NCI-H524 (cell line): ENCODE data around the gene LZTS2.

Source experiments
- DNase-seq, 2 experiments: peaks; one replicate each; lab custom pipeline; 2025; lab: John Stamatoyannopoulos, UW

LZTS2 gene

DNA sequence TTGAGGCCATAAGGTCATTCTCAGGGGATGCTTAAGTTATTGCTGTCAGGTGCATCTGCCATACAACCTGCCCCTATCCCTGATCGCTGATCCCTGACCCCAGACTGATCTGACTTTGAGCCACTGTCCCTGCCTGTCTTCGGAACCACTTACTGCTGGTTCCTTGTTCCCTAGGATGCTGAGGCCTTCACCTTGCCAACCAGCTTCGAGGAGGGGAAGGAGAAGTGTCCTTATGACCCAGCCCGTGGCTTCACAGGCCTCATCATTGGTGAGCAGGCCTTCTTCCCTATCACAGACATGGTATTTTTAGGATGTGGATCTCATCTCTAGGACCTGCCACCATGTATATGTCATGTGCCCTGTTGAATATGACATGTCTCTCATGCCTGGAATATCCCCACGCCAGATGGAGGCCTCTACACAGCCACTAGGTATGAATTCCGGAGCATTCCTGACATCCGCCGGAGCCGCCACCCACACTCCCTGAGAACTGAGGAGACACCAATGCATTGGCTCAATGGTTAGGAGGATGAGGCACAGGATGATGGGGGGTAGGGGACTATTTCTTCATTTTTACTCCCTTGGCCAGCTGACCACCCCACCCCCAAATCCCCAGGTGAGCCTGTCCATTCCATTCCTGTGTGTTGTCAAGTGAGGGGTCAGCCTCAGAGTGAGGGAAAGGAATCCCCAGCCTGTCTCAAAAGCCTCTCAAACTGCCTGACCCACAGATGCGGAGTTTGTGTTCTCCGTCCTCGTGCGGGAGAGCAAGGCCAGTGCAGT, 21.3 kb upstream of the LZTS2 start:
- no peak for DNase-seq

DNA sequence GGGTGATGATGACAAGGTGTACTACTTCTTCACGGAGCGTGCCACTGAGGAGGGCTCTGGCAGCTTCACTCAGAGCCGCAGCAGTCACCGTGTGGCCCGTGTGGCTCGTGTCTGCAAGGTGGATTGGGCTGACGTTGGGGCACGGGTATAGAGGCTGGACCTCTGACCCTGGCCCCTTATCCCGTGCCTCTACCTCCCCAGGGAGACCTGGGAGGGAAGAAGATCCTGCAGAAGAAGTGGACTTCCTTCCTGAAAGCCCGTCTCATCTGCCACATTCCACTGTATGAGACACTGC, 20.8 kb upstream of the LZTS2 start:
- no peak for DNase-seq

DNA sequence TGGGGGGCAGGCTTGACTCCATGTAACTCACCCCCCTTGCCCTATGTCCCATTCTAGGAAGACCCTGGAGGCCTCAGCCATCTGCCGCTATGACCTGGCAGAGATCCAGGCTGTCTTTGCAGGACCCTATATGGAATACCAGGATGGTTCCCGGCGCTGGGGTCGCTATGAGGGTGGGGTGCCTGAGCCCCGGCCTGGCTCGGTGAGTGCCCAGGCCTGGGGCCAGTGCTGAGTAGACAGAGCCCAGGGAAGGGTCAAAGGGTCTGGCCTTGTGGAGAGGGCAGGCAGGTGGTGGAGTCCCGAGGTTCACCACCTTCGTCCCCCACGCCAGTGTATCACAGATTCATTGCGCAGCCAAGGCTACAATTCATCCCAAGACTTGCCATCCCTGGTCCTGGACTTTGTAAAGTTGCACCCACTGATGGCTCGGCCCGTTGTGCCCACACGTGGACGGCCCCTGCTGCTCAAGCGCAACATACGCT, 19.8 kb upstream of the LZTS2 start:
- DNase-seq = no peak

DNA sequence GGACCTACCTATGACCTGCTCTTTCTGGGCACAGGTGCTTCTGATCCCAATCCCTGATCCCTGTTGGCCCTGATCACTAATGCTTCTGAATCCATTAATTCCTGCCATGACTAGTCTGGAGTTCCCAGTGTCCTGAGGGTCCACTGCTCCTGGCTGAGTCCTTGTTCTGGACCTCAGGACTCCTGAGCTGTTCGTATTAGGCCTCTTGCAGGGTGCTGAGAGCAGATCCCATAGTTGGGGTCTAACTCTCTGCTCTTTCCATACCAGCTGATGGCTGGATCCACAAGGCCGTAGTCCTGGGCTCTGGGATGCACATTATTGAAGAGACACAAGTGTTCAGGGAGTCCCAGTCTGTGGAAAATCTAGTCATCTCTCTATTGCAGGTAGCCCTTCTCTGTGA, 19.3 kb upstream of the LZTS2 start:
- DNase-seq = no peak

DNA sequence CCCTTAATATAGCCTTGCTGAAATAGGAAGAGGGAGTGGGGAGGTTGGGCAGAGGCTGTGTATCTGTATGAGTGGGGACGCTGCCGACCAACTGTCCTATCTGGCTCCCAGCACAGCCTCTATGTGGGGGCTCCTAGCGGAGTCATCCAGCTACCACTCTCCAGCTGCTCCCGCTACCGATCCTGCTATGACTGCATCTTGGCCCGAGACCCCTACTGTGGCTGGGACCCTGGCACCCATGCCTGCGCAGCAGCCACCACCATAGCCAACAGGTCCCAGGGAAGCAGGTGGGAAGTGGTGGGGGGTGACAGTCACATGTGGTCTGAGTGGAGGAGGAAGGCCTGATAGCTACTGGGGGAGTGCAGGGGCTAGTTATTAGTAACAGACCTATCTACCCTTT, 18.9 kb upstream of the LZTS2 start:
- no peak for DNase-seq

DNA sequence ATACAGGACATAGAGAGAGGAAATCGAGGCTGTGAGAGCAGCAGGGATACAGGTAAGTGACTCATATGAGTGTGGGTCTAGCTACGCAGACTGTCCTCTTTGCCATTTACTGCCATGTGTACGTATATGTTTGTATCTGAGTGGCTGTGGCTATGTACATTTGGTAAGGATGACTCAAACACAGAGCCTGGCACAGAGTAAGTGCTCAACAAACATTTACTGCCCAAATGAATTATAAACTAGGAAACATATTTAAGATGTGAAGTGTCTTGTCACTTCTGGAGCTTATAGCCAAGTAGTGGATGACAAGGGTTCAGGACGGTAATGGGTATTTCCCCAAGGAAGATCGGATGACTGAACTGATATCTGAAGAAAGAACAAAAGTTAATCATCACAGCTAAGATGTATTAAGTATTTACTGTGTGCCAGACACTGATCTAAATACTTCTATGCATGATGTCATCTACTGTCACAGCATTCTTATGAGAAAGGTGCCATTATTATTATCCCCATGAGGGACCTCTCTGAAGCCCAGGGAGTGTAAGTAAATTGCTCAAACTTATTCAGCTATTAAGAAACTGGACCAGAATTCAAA, 18.3 kb upstream of the LZTS2 start:
- no peak for DNase-seq

DNA sequence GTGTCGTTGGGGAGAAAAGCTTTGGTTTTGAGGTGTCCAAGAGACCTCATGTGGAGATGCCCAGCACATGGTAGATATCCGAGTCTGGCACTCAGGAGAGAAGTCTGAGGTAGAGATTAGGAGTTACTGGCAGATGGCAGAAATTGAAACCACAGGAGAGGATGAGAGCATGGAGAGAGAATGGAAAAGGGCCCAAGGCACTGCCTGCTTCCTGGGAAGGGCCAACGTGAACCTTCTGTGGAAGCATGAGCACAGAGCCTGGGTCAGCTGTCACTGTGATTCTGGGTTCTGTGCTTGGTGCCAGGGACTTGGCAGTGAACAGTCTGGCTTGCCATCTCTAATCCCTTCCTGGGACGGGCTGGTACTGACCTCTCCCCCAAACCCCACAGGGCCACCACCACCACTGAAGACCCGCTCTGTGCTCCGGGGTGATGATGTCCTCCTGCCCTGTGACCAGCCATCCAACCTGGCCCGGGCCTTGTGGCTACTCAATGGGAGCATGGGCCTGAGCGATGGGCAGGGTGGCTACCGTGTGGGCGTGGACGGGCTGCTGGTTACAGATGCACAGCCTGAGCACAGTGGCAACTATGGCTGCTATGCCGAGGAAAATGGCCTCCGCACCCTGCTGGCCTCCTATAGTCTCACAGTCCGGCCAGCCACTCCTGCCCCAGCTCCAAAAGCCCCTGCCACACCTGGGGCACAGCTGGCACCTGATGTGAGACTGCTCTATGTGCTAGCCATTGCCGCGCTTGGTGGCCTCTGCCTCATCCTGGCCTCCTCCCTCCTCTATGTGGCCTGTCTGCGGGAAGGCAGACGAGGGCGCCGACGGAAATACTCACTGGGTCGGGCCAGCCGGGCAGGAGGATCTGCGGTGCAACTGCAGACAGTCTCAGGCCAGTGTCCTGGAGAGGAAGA, 16.4 kb upstream of the LZTS2 start:
- peak in 1 of 2 experiments; percentile 48 for DNase-seq

DNA sequence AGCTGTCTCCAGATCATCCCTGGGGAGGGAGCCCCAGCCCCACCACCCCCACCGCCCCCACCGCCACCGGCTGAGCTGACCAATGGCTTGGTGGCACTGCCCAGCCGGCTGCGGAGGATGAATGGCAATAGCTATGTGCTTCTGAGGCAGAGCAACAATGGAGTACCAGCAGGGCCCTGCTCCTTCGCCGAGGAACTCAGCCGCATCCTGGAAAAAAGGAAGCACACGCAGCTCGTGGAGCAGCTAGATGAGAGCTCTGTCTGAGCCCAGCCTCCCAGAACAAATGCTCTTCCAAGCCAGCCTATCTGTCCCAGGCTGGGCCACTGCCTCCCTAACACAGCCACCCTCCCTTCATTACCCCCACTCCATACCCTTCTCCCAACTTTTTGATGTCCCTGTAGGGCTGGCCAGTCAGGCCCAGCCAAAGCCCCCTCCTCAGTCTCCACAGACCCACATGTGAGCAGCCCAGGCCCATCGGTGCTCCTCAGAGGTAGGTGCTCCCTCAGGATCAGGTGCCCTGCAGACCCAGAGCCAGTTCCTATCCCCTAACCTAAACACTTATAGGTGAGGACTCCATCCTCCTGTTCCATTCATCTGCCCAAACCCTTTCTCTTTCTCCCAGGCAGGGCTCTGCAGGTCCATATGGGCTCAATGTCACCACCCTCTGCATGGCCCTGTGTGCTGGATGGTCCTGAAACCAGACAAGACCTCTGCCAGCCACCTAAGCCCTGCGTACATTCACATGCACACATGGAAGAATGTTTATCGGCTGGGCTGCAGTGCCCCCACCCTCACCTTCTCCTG, 15.5 kb upstream of the LZTS2 start:
- no peak for DNase-seq

DNA sequence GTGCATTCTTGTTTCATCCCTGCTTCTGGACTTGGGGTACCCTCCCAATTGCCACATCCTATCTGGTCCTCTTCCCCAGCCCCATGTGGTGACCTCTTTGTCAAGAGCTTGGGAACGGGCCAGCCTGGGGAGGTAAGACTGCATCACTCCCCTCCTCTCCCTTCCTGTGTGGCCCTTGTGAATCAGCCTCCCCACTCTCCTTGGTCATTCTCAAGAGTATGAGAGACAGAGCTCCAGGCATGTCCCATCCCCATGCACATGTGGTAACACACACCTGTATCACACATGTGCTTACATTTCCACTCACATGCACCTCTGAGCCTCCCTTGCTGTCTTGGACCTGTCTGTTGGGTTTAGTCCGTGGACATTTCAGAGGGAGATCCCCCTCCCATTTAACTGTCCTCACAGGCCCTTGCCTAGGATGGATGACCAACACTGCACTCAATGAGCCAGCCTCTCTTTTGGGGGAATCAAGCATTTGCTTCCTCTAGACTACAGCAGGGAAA, 14.9 kb upstream of the LZTS2 start:
- no peak for DNase-seq

DNA sequence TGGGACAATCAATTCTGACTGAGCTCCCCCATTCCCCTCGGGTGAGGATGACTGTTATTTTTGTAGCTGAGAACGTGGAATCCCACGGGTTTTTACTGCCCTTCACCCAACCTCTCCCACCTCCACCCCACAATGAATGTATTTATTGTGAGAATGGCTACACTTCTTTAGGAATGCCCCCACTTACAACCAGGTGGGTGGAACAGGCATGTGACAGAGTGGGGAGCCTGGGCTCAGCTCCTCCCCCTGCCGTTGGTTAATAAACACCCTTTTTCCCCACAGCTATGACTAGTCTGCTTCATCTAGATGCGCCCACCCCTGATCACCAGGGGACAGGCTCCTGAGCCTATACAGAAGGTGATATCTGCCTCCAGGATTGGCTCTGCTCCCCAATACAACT, 14.3 kb upstream of the LZTS2 start:
- no peak for DNase-seq

DNA sequence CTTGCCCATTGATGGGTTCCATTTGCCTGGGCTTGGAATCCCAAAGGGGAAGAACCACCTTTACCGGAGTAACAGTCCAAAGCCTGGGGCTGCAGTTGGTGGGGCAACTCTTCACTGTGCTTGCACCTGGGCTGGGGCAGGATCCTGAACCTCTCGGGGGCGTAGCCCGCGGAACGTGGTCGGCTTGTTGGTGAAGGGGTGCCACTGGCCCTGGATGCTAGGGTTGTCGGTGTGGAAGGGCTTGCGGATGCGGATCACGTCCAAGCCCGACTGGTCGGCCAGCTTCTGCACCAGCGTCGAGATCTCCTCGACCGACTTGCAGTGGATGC, 13.0 kb upstream of the LZTS2 start:
- DNase-seq = no peak

DNA sequence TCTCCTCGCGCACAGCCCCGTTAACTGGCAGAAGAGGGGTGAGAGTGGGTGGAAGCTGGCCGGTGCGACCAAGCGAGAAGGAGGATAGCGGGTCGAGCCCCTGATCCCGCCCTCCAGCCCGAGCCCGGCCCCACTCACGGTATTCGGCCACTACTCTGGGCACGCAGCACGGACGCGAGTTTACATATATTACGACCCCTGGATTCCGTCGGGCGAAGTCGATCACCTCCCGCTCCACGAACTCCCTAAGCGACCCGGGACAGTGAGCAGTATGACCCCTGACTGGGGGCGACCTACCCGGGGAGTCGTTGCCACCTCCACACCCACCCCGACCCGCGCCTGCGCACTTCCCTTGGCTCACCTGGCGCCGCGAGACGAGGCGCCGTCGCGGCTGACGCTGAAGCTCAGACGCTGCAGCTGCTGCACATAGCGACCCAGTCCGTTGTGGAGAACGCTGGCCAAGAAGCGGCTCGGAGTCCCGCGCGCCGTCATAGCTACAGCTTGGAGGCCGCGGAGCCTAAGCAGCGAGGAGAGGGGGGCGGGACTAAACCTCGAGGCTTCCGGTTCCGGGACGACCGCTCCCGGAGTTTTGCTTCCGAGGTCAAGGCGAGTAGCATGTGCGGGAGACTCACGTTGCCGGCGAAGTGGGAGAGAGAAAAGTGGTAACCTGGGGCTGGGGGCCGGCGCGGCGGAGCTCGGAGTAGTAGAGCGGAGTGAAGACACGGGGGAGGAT, 12.5 kb upstream of the LZTS2 start, which contains the start of the genes MRPL43 and TWNK:
TSS of gene MRPL43 (minus strand) at position 546 of the 733 bp plus-strand sequence. CDS start at position 492, 54 bp downstream.
TSS of gene TWNK (plus strand) at position 592 of the 733 bp plus-strand sequence. CDS start 668 bp downstream, outside the sequence.
- peak in 1 of 2 experiments; percentile 53 for DNase-seq

DNA sequence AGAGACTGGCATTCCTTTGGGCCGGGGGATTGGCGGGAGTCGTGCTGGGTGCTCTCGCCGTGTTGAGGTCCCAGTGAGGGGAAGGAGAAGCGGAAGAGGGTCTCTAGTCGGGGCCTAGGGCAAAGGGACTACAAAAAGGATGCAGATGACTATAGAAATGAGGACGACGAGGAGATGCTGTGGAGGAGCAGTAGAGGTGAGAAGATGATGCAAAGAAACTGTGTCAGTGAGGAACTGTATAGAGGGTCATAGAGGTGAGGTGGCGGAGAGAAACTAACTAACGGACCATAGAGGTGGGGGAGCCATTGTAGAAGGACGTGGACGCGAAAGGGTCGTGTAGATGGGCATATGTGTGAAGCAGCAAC, 11.9 kb upstream of the LZTS2 start:
- DNase-seq = no peak

DNA sequence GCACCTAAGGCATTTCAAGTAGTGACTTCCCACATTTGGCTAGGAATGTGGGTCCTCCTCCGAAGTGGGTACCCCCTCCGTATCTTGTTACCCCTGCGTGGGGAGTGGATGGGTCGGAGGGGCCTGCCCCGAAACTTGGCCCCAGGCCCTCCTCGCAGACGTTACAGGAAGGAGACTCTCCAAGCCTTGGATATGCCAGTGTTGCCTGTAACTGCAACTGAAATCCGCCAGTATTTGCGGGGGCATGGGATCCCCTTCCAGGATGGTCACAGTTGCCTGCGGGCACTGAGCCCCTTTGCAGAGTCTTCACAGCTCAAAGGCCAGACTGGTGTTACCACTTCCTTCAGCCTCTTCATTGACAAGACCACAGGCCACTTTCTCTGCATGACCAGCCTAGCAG, 11.4 kb upstream of the LZTS2 start:
- DNase-seq = no peak

DNA sequence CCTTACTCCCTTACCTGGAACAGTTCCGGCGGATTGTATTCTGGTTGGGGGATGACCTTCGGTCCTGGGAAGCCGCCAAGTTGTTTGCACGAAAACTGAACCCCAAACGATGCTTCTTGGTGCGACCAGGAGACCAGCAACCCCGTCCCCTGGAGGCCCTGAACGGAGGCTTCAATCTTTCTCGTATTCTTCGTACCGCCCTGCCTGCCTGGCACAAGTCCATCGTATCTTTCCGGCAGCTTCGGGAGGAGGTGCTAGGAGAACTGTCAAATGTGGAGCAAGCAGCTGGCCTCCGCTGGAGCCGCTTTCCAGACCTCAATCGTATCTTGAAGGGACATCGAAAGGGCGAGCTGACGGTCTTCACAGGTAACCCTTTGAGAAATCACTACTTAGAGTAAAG, 10.5 kb upstream of the LZTS2 start:
- no peak for DNase-seq

DNA sequence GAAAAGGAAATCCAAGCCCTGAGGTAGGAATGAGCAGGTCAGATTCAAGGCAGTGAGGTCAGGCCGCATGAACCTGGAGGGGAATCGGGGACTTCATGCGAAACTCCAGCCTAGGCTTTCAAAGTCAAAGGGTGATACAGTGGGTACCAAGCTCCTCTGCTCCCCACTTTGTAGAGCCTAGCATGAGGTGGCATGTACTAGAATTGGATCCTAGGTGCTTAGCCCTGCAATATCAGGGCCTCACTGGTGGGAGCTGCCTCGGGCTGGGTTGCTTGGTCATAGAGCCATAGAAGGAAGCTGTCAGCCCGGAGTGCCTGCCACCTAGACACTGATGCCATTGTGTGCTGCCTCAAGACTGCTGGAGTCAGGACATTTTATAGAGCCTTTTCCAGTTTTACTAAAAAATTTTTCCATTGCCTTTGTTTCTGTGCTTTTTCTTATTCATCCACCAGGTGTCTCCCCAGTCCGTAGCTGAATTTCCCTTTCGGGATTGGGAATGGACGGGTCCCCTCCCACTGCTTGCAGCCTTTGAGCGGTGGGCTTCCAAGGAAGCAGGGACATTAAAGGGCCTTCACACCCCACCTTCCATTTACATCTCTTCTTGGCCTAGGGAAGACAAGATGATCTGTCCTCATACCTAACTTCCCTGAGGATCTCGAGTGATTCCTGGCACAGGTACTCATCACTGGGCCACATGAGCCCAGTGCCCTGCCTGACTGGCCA, 5.5 kb upstream of the LZTS2 start:
- DNase-seq = peak in 1 of 2 experiments; percentile 18

DNA sequence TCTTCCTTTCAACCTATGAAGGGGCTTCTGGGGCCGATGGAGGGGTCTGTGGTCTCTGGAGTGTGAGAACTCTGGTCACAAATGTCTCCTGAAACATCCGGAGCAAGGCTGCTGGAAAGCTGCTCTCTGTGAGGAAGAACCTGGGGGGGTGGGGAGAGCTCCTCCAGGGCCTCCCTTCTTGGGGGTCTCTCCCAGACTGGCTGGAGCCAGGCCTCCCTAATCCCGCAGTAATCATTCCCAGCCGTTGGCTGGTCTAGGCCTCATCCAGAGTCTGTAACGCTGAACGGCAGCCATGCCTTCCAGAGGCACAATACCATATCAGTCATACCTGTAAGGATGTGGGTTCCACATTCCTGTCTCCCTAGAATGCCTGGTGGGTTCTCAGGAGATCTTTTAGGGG, 4.4 kb upstream of the LZTS2 start:
- DNase-seq = no peak

DNA sequence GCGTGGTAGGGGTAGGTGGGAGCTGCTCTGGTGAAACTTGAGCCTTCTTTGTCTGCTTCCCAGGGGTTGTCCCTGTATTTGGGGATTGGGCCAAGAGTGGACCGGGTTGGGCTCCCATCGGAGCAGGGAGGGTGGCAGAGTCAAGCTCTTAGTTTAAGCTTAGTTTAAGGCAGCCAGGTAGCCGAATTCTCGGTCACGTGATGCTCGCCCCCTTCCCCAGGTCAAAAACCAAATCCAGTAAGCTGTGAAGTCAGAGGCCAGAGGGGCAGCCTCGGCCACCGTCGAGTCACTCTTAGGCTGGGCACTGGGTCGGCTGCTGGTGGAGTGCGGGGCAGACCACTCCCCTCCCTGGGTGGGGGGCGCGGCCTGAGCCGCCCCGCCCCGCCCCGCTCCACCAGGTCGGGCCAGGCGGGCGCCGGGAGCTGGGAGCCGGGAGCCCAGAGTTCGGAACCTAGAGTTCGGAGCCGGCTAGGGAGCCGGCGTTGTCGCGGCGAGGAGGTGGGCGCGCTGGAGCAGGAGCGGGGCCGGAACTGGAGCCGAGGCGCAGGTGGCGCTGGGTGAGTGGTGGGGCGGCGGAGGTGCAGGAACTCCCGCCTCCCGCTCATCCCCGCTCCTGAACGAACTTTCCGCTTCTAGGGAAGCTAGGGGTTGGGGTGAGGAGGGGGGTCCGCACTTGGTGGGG, 2.8 kb upstream of the LZTS2 start:
- DNase-seq = no peak

DNA sequence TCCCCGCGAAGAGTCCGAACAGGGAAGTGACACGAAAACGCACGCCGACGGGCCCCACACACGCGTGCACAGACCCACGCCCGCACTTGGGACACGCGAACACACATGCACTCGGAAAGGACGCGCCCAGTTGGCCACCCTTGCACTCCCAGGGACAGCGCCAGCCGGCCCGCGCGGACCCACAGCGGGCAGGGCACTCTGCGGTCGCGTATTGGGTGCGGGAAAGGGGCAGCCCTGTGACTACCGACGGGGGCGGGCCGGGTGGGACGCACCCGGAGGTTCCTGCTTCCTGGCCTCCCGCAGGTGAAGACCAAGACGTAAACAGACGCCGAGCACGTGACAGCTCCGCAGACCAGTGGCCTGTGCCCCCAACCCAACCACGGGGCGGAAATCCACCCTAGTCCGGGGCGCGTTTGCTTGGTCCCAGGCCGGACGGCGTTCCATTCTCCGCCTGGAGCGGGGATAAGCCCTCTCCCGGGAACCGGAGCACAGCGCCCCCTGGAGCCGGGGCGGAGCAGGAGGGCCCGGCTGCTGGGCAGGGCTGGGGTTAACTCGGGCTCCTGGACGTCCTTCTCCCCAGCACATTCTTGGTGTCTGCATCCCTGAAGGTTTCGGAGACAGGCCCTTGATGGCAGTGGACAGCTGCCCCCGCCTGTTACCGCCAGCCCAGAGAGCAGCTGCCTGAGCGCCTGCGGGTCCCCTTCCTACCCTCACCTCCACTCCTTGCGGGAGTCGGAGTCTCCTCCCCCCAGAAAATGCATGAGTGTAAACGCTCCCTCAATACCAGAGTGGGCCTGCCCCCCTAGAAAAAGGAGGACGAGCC, 2.0 kb upstream of the LZTS2 start:
- DNase-seq = peak in 1 of 2 experiments; percentile 55
